ENCODE results near the gene TSPAN3.

DNA sequence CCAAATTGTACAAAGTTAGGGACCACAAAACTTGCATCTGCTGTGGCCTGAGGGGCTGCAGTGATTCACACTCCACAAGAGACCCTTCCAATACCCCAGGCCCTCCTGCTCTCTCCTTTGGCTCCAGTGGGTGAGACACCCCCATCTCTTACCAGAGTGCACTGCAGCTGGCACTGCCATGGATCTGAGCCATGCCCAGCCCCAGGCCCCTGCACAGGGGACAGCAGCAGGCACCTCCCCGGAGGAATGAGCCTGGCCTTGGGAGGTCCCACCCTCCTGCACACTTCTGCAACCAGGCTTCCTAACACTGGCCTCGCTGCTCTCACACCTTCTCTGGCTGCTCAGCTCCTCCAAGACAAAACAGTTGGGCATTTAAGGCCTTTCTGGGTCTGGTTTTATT is 16.3 kb upstream of the TSPAN3 start:
- TF ChIP-seq POLR2A (IDR thresholded peaks at IDR 0.05) = no peak
- TF ChIP-seq, protein P1, sequence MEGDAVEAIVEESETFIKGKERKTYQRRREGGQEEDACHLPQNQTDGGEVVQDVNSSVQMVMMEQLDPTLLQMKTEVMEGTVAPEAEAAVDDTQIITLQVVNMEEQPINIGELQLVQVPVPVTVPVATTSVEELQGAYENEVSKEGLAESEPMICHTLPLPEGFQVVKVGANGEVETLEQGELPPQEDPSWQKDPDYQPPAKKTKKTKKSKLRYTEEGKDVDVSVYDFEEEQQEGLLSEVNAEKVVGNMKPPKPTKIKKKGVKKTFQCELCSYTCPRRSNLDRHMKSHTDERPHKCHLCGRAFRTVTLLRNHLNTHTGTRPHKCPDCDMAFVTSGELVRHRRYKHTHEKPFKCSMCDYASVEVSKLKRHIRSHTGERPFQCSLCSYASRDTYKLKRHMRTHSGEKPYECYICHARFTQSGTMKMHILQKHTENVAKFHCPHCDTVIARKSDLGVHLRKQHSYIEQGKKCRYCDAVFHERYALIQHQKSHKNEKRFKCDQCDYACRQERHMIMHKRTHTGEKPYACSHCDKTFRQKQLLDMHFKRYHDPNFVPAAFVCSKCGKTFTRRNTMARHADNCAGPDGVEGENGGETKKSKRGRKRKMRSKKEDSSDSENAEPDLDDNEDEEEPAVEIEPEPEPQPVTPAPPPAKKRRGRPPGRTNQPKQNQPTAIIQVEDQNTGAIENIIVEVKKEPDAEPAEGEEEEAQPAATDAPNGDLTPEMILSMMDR (IDR thresholded peaks at IDR 0.05) = no peak
